K562 (cell line): ENCODE results near the gene SLCO2A1. TPM values are rescaled to one million over a fixed set of nuclear protein-coding genes. Genes with fewer than 3 reads are reported as not detected.

Source experiments
- ATF4 ChIP-seq: fragments of 450-650 bp; formaldehyde crosslinking; IDR thresholded peaks from 2 replicates; pipeline ENCODE4 v1.4.0; 2022; ENCODE audit warnings: mild to moderate bottlenecking, moderate library complexity
- CCNT2 ChIP-seq: IDR thresholded peaks from 2 replicates; pipeline ENCODE4 v1.6.1; 2011; ENCODE audit warnings: borderline replicate concordance, low read depth, mild to moderate bottlenecking, moderate library complexity, mixed read lengths, low read length; ENCODE audit not compliant: insufficient read length; ENCODE audit errors: extremely low read depth
- ESRRB ChIP-seq: fragments of 250-450 bp; sonication (Bioruptor Pico); IDR thresholded peaks from 2 replicates; pipeline ENCODE4 v1.5.0; 2020; ENCODE audit warnings: mild to moderate bottlenecking, moderate library complexity, borderline replicate concordance
- EWSR1 ChIP-seq: fragments of 450-650 bp; IDR thresholded peaks from 2 replicates; pipeline ENCODE4 v1.6.1; 2018; ENCODE audit warnings: borderline replicate concordance, mild to moderate bottlenecking, low read depth, moderate library complexity; ENCODE audit not compliant: partially characterized antibody
- ZNF318 ChIP-seq, 2 experiments: fragments of 450-650 bp; IDR thresholded peaks; 2 replicates each; pipeline ENCODE4 v1.6.1; 2016; ENCODE audit warnings: mild to moderate bottlenecking in 2 of 2, borderline replicate concordance in 1 of 2, low read depth in 1 of 2, moderate library complexity in 1 of 2
- polyA plus RNA-seq, 8 experiments: library from polyadenylated mRNA; depleted of rRNA in 4 of 8; stranded (reverse) in 5 of 8; unstranded in 3 of 8; fragments of >200 nt; fragmentation: Nextera tagmentation in 2 of 8; fragmentation: Illumina TruSeq in 1 of 8; extraction: Ambion mirVana in 2 of 8; extraction: Trizol in 1 of 8; gene quantifications; 2 replicates each; pipeline versions ENCODE4 v1.2.1 to v1.2.3, GENCODE V29; 2011 to 2014; ENCODE audit warnings: inconsistent platforms in 1 of 8, missing spikeins in 1 of 8
- total RNA-seq, 7 experiments: library from RNA; depleted of rRNA in 6 of 7; stranded (reverse); fragments of >200 nt in 6 of 7; fragmentation: Illumina TruSeq in 2 of 7; extraction: Trizol in 2 of 7; gene quantifications; 2 replicates each; pipeline versions ENCODE4 v1.2.1 to v1.2.3, GENCODE V29; 2011 to 2021; ENCODE audit warnings: low replicate concordance in 1 of 7
- TF ChIP-seq, protein P1 (sequence below): fragments of 250-450 bp; sonication (Bioruptor Pico); IDR thresholded peaks from 2 replicates; pipeline ENCODE4 v1.5.0; 2021; ENCODE audit warnings: mild to moderate bottlenecking, borderline replicate concordance

Gene SLCO2A1
- total and polyA plus RNA-seq, 9 of the 15 experiments (the other 6 are each of a cell fraction or from before 2014, with no cell fraction given): 0.16 to 1.0 TPM; not detected in 7

DNA sequence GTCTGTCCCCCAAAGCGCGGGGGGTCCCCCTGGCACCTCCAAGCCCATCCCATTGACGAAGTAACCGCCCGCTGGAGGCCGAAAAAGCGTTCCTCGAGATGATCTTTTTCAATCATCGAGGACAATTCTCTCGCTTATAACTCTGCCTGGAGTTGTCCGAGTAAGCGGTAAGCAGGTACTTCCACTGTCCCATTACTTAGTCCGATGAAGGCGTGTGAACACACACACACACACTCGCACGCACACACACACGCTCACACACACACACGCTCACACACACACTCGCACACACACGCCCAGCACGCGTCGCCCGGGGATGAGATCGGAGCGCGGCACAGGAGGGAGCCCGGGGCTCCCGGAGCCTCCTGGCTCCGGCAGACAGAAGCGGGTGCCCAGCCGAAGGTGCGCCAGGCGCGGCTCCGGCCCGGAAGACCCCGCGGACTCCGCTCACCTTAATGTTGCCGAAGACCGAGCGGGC is 430 bp downstream of the SLCO2A1 start (continued):
- TF ChIP-seq ZNF318 (IDR thresholded peaks at IDR 0.05; ENCODE audit: borderline replicate concordance in 1 of 2, low read depth in 1 of 2) (no peak), ESRRB (CRISPR knock-in tag) (no peak), EWSR1 (no peak), CCNT2 (no peak), ATF4 (no peak)
- TF ChIP-seq, protein P1, sequence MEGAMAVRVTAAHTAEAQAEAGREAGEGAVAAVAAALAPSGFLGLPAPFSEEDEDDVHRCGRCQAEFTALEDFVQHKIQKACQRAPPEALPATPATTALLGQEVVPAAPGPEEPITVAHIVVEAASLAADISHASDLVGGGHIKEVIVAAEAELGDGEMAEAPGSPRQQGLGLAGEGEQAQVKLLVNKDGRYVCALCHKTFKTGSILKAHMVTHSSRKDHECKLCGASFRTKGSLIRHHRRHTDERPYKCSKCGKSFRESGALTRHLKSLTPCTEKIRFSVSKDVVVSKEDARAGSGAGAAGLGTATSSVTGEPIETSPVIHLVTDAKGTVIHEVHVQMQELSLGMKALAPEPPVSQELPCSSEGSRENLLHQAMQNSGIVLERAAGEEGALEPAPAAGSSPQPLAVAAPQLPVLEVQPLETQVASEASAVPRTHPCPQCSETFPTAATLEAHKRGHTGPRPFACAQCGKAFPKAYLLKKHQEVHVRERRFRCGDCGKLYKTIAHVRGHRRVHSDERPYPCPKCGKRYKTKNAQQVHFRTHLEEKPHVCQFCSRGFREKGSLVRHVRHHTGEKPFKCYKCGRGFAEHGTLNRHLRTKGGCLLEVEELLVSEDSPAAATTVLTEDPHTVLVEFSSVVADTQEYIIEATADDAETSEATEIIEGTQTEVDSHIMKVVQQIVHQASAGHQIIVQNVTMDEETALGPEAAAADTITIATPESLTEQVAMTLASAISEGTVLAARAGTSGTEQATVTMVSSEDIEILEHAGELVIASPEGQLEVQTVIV: no peak
